Nephron progenitor cell (in vitro differentiated cells): ENCODE data around the gene TBCC.
A peak's percentile ranks its signal among the peaks of the same experiment; 100 is the strongest.

Experiments used
- DNase-seq: peaks from one replicate; pipeline ENCODE4 v3.0.0; 2021
- H3K27ac Mint-ChIP-seq: 2 replicates; pipeline ENCODE4 v1.8.0; 2021; ENCODE audit warnings: mild to moderate bottlenecking, moderate library complexity, mixed read lengths
- H3K27me3 Mint-ChIP-seq: 2 replicates; pipeline ENCODE4 v1.8.0; 2021; ENCODE audit warnings: mild to moderate bottlenecking, low read depth, mixed read lengths; ENCODE audit not compliant: poor library complexity
- H3K36me3 Mint-ChIP-seq: 2 replicates; pipeline ENCODE4 v1.8.0; 2021; ENCODE audit warnings: low read depth, mixed read lengths
- H3K4me1 Mint-ChIP-seq: 2 replicates; pipeline ENCODE4 v1.8.0; 2021; ENCODE audit warnings: mixed read lengths
- H3K4me3 Mint-ChIP-seq: 2 replicates; pipeline ENCODE4 v1.8.0; 2021; ENCODE audit warnings: mild to moderate bottlenecking, moderate library complexity, mixed read lengths
- H3K9me3 Mint-ChIP-seq: 2 replicates; pipeline ENCODE4 v1.8.0; 2021; ENCODE audit warnings: mild to moderate bottlenecking, moderate library complexity, mixed read lengths
- TF ChIP-seq, protein P1 (sequence below): fragments of 200-600 bp; sonication (generic); IDR thresholded peaks from 2 replicates; pipeline ENCODE4 v1.5.0; 2021; ENCODE audit warnings: antibody characterized with exemption

Gene TBCC

DNA sequence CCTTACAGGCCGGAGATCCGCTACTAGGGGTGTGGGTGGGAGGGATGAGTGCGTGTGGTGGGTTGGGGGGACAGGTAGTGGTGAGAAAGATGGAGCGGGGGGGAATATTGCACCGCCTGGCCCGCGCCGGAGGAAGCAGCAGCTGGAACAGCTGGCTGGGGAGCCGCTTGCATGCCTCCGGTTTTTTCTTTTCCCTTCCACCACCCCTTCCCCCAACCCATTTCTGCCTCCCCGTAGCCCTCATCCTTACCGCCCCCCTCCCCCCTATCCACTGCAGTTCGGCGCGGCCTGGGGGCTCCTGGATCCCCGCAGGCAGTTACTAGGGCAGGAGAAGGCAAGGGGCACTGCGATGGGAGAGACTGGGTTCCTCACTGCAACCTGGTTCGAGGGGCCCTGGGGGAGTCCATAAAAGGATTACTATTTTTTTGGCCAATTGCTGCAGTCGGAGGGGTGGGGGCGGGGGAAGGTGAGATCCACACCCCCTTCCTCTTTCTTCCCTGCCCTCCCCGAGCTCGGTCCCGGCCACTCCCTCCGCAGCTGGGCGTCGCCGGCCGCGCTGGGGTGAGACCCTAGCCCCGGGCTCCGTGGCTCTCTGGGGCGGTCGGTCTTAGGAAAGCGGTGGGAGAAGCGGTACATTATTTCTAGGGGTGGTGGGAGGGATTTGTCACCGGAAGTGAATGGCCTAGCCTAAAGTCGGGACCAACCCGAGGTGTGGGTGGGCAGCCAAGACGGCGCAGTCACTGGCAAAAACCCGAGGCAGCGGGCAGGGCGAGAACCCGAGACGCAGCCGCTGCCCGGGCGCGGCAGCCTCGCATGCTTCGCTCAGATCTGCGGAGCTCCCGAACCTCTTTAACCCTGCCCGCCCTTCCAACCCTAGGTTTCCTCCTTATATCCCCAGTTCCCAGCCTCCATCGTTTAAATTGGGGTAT lies 824 bp upstream of the TBCC start:
- DNase-seq: peak; percentile 80
- TF ChIP-seq, protein P1, sequence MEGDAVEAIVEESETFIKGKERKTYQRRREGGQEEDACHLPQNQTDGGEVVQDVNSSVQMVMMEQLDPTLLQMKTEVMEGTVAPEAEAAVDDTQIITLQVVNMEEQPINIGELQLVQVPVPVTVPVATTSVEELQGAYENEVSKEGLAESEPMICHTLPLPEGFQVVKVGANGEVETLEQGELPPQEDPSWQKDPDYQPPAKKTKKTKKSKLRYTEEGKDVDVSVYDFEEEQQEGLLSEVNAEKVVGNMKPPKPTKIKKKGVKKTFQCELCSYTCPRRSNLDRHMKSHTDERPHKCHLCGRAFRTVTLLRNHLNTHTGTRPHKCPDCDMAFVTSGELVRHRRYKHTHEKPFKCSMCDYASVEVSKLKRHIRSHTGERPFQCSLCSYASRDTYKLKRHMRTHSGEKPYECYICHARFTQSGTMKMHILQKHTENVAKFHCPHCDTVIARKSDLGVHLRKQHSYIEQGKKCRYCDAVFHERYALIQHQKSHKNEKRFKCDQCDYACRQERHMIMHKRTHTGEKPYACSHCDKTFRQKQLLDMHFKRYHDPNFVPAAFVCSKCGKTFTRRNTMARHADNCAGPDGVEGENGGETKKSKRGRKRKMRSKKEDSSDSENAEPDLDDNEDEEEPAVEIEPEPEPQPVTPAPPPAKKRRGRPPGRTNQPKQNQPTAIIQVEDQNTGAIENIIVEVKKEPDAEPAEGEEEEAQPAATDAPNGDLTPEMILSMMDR: no peak
- peaks cover 9% of the 10 kb centered on the region for H3K36me3 Mint-ChIP-seq
- peaks cover 54% of the 10 kb centered on the region for H3K4me1 Mint-ChIP-seq
- peak overlapping the region; percentile 99 for H3K4me3 Mint-ChIP-seq
- H3K27ac Mint-ChIP-seq: peak overlapping the region; percentile 78
- H3K9me3 Mint-ChIP-seq: no peaks in the 10 kb centered on the region
- H3K27me3 Mint-ChIP-seq: no peaks in the 10 kb centered on the region

DNA sequence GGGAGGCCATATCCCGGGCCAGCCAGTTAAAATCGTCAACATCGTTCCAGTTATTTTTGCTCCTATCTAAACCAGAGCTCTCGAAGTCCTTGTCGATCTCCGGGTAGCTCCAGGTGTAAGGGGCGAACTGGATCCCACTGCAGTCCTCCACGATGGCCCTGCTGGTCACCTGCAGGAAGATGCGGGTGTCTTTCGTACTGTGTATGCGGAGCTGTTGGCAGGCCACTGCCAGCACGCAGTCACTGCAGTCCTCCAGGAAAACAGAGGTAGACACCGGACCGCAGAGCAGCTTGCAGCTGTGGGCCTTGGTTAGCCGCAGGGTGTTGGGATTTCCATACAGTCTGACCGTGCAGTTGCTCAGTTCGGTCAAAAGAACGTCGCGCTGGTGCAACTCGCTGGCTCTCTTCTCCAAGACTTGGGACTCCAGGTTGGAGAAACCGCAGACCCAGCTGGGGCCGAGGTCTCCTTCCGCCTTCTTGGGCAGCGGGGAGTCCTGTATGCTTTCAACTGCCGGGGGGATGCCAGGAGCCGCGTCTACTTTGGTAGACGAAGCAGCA lies 742 bp downstream of the TBCC start:
- Mint-ChIP-seq H3K27me3 (peaks cover 8% of the 10 kb centered on the region), H3K4me3 (peak overlapping the region; percentile 99), H3K4me1 (peaks cover 51% of the 10 kb centered on the region), H3K36me3 (peaks cover 9% of the 10 kb centered on the region), H3K9me3 (no peaks in the 10 kb centered on the region), H3K27ac (no peak overlapping the region)
- no peak for DNase-seq
- TF ChIP-seq, protein P1: no peak

DNA sequence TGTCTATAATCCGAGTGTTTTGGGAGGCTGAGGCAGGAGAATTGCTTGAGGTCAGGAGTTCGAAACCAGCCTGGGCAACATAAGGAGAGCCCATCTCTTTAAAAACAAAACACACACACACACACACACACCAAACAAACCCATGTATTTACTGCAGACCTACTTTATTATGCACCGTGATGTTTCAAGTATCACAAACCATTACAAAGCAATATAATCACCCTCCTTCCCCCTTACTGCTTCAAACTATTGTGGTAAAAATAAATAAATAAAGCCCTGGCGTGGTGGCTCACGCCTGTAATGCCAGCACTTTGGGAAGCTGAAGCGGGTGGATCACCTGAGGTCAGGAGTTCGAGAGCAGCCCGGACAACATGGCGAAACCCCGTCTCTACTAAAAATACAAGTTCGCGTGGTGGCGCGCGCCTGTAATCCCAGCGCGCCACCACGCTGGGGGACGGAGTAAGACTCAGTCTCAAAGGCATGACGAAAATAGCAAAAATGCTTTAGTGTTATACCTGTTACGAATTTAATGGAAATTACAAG lies 1.5 kb downstream of the TBCC start:
- H3K4me3 Mint-ChIP-seq: peak overlapping the region; percentile 99
- TF ChIP-seq, protein P1: no peak
- H3K4me1 Mint-ChIP-seq: peaks cover 51% of the 10 kb centered on the region
- peaks cover 9% of the 10 kb centered on the region for H3K36me3 Mint-ChIP-seq
- H3K27ac Mint-ChIP-seq: no peak overlapping the region
- DNase-seq: no peak
- H3K9me3 Mint-ChIP-seq: no peaks in the 10 kb centered on the region
- peaks cover 10% of the 10 kb centered on the region for H3K27me3 Mint-ChIP-seq

DNA sequence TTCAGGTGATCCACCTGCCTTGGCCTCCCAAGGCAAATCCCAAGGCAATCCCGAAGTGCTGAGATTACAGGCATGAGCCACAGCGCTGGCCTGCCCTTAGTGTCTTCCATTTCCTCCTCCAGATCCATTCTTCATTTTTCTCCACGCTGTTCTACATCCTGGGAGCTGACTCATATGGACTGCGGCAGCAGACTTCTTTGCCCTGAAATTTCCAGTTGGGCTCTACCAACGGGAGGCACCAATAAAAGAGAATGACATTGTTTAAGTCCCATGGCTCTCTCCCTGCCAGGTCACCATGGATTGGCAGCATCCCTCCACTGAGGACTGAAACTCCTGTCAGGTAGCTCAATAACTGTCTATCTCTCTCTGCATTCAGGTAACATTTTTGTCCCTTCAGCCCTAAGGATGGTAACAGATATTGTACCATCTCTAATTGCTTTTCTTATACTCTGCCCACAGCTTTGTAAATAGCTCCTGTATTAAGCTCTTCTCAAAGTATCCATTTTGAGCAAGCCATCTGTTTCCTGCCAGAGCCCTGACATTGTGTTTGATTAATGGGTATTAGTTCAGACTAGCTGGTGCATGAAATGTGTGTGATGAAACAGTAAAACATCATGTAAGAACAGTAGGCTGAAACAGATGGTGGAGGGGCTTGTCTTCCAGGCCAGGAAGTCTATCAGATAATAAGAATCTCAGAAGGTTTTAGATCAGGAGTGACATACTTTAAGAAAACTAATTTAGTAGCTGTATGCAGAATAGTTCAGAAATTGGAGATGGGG lies 3.6 kb downstream of the TBCC start:
- no peak for DNase-seq
- peaks cover 4% of the 10 kb centered on the region for H3K36me3 Mint-ChIP-seq
- peaks cover 23% of the 10 kb centered on the region for H3K27me3 Mint-ChIP-seq
- H3K4me3 Mint-ChIP-seq: peak overlapping the region; percentile 43
- peaks cover 33% of the 10 kb centered on the region for H3K4me1 Mint-ChIP-seq
- TF ChIP-seq, protein P1: no peak
- no peaks in the 10 kb centered on the region for H3K9me3 Mint-ChIP-seq
- no peak overlapping the region for H3K27ac Mint-ChIP-seq

DNA sequence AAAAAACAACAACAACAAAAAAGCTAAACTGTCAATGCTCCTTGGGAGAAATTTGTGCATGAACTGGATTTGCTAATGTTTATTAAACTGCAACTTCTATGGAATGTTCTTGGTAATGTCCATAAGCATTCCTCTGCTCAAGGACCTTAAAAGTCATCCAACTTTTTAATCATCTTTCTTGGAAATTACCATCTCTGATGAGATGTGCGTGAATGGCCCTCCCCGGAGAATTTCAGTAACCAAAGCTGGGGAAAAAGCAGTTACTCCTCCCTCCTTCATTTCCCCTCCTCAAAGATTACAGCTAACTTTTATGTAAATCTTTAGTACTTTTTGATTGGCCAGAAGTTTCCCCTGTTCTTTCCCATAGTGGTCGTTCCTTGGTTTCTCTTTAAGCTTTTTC lies 5.2 kb downstream of the TBCC start:
- peaks cover 33% of the 10 kb centered on the region for H3K4me1 Mint-ChIP-seq
- H3K27ac Mint-ChIP-seq: no peak overlapping the region
- no peak overlapping the region for H3K4me3 Mint-ChIP-seq
- TF ChIP-seq, protein P1: no peak
- H3K9me3 Mint-ChIP-seq: no peaks in the 10 kb centered on the region
- peaks cover 1% of the 10 kb centered on the region for H3K36me3 Mint-ChIP-seq
- no peak for DNase-seq
- H3K27me3 Mint-ChIP-seq: peaks cover 37% of the 10 kb centered on the region
